K562 (cell line): Measurements from ENCODE around the gene STK33. TPM values are rescaled to one million over a fixed set of nuclear protein-coding genes. Genes with fewer than 3 reads are reported as not detected.

Source experiments
- ATAC-seq: fragments of 200-7000 bp; cut with Tn5 transposase; 3 replicates; pipeline ENCODE4 v1.9.1; 2020; ENCODE audit warnings: moderate library complexity
- BruUV-seq: library from RNA; stranded (reverse); fragments of 400-500 nt; replicated peaks from 2 replicates; lab custom pipeline; 2021; lab: Mats Ljungman, UMichigan
- CTCF ChIA-PET: fragments of 300-600 bp; formaldehyde crosslinking; extraction: SDS; loops from one replicate; lab custom pipeline; 2021; ENCODE audit warnings: low intra/inter-chr PET ratio; lab: Yijun Ruan, JAX
- POLR2A ChIA-PET: fragments of 300-600, 350-650 bp; sonication (Branson Sonifier 250); formaldehyde crosslinking; extraction: SDS; loops from one replicate; lab custom pipeline; 2021; ENCODE audit warnings: antibody characterized with exemption, inconsistent platforms; lab: Yijun Ruan, JAX
- DNase-seq, 4 experiments: peaks; one replicate each; pipeline versions ENCODE4 v3.0.0 to v3.0.0-alpha.2; 2011 to 2018; ENCODE audit warnings: low spot score in 3 of 4, mixed read lengths in 3 of 4; ENCODE audit errors: extremely low read depth in 1 of 4
- FAIRE-seq: peaks from 2 replicates; lab custom pipeline; 2011; peaks lifted over from hg19 to GRCh38; lab: Jason Lieb, UNC
- H2AFZ ChIP-seq: 2 replicates; pipeline ENCODE4 v1.6.0; 2011; ENCODE audit warnings: low read depth, low read length, control low read depth, inconsistent platforms
- H3K27ac ChIP-seq: fragments of 200-600 bp; 3 replicates; pipeline ENCODE4 v1.8.0; 2011; ENCODE audit warnings: low read depth, mild to moderate bottlenecking, control low read depth, inconsistent platforms, low read length, moderate library complexity, mixed read lengths; ENCODE audit errors: extremely low read depth
- H3K27me3 ChIP-seq, 2 experiments: fragments of 300-600 bp in 1 of 2; 2 replicates in 1 of 2; 3 replicates in 1 of 2; pipeline versions ENCODE4 v1.6.0 to v1.8.0; 2011; ENCODE audit warnings: inconsistent platforms in 2 of 2, low read length in 2 of 2, mild to moderate bottlenecking in 1 of 2, mixed read lengths in 1 of 2, moderate library complexity in 1 of 2; ENCODE audit not compliant: control insufficient read depth in 2 of 2, insufficient read depth in 2 of 2
- H3K36me3 ChIP-seq: fragments of 300-600 bp; 3 replicates; pipeline ENCODE4 v1.8.0; 2011; ENCODE audit warnings: mild to moderate bottlenecking, low read length, inconsistent platforms; ENCODE audit not compliant: control insufficient read depth, insufficient read depth
- H3K4me1 ChIP-seq, 2 experiments: fragments of 200-600 bp in 1 of 2; replicated peaks in 1 of 2; 2 replicates in 1 of 2; 3 replicates in 1 of 2; pipeline versions ENCODE4 v1.5.1 to v1.8.0; 2011; ENCODE audit warnings: inconsistent platforms in 2 of 2, low read length in 2 of 2, mild to moderate bottlenecking in 1 of 2, mixed read lengths in 1 of 2, moderate library complexity in 1 of 2; ENCODE audit not compliant: control insufficient read depth in 2 of 2, insufficient read depth in 2 of 2
- H3K4me2 ChIP-seq: 2 replicates; pipeline ENCODE4 v1.6.1; 2011; ENCODE audit warnings: low read length, control low read depth, inconsistent platforms, mixed read lengths; ENCODE audit not compliant: insufficient read depth
- H3K4me3 ChIP-seq: fragments of 200-600 bp; sonication (generic), shearing (Covaris generic); 2 replicates; pipeline ENCODE4 v1.5.1; 2016; ENCODE audit warnings: control low read depth, inconsistent platforms
- H3K79me2 ChIP-seq: fragments of 200-600 bp; 3 replicates; pipeline ENCODE4 v1.8.0; 2011; ENCODE audit warnings: low read length, inconsistent platforms; ENCODE audit not compliant: control insufficient read depth, insufficient read depth
- H3K9ac ChIP-seq, 2 experiments: 2 replicates each; pipeline versions ENCODE4 v1.6.0 to v1.6.1; 2011; ENCODE audit warnings: low read depth in 2 of 2, low read length in 2 of 2, control low read depth in 1 of 2, inconsistent platforms in 1 of 2, mild to moderate bottlenecking in 1 of 2, mixed read lengths in 1 of 2; ENCODE audit not compliant: insufficient read depth in 1 of 2
- H3K9me1 ChIP-seq: one replicate; pipeline ENCODE4 v1.6.0; 2011; ENCODE audit warnings: inconsistent platforms, mild to moderate bottlenecking, low read length, moderate library complexity; ENCODE audit not compliant: control insufficient read depth, insufficient read depth
- H3K9me3 ChIP-seq: replicated peaks from 2 replicates; pipeline ENCODE4 v1.5.1; 2011; ENCODE audit warnings: low read depth, low read length, inconsistent platforms; ENCODE audit not compliant: control insufficient read depth, insufficient read depth
- H4K20me1 ChIP-seq: replicated peaks from 2 replicates; pipeline ENCODE4 v1.6.1; 2011; ENCODE audit warnings: low read length, inconsistent platforms, mixed read lengths; ENCODE audit not compliant: control insufficient read depth, insufficient read depth
- YY1 ChIP-seq, 3 experiments: IDR thresholded peaks; 2 replicates each; pipeline ENCODE4 v1.6.1; 2011; ENCODE audit warnings: low read length in 2 of 3, mild to moderate bottlenecking in 2 of 3, moderate library complexity in 2 of 3, borderline replicate concordance in 1 of 3, control low read depth in 1 of 3, low read depth in 1 of 3; ENCODE audit not compliant: insufficient read depth in 3 of 3, insufficient replicate concordance in 2 of 3, control insufficient read depth in 1 of 3, insufficient read length in 1 of 3; ENCODE audit errors: extremely low read depth in 1 of 3
- WGBS: fragments of 100-300 bp; shearing (Covaris generic); methylation state at CpG from one replicate; pipeline ENCODE4 v1.1.6; 2016; ENCODE audit warnings: low coverage, mixed read lengths; ENCODE audit not compliant: insufficient coverage; ENCODE audit errors: missing lambda C conversion rate; 5-methylcytosine and 5-hydroxymethylcytosine counted together
- in situ Hi-C: fragments of 300-500 bp; cut with MboI; formaldehyde crosslinking; loops from 4 replicates; pipeline ENCODE4 v1.15.0; 2018; ENCODE audit warnings: inconsistent platforms, mixed read lengths
- intact Hi-C: fragments of 100-400 bp; cut with micrococcal nuclease; formaldehyde crosslinking; loops from 2 replicates; pipeline ENCODE4 v1.14.2; 2022
- polyA plus RNA-seq, 8 experiments: library from polyadenylated mRNA; depleted of rRNA in 4 of 8; stranded (reverse) in 5 of 8; unstranded in 3 of 8; fragments of >200 nt; fragmentation: Nextera tagmentation in 2 of 8; fragmentation: Illumina TruSeq in 1 of 8; extraction: Ambion mirVana in 2 of 8; extraction: Trizol in 1 of 8; gene quantifications; 2 replicates each; pipeline versions ENCODE4 v1.2.1 to v1.2.3, GENCODE V29; 2011 to 2014; ENCODE audit warnings: inconsistent platforms in 1 of 8, missing spikeins in 1 of 8
- total RNA-seq, 7 experiments: library from RNA; depleted of rRNA in 6 of 7; stranded (reverse); fragments of >200 nt in 6 of 7; fragmentation: Illumina TruSeq in 2 of 7; extraction: Trizol in 2 of 7; gene quantifications; 2 replicates each; pipeline versions ENCODE4 v1.2.1 to v1.2.3, GENCODE V29; 2011 to 2021; ENCODE audit warnings: low replicate concordance in 1 of 7
- TF ChIP-seq, protein P1 (sequence below): fragments of 450-650 bp; IDR thresholded peaks from 2 replicates; pipeline ENCODE4 v1.6.1; 2016; ENCODE audit warnings: low read depth
- TF ChIP-seq, protein P2 (sequence below): fragments of 250-450 bp; sonication (Bioruptor Pico); IDR thresholded peaks from 2 replicates; pipeline ENCODE4 v1.8.0; 2022; ENCODE audit warnings: inconsistent platforms, mild to moderate bottlenecking, moderate library complexity, borderline replicate concordance

STK33 gene
- total and polyA plus RNA-seq, 9 of the 15 experiments (the other 6 are each of a cell fraction or from before 2014, with no cell fraction given) = not detected

DNA sequence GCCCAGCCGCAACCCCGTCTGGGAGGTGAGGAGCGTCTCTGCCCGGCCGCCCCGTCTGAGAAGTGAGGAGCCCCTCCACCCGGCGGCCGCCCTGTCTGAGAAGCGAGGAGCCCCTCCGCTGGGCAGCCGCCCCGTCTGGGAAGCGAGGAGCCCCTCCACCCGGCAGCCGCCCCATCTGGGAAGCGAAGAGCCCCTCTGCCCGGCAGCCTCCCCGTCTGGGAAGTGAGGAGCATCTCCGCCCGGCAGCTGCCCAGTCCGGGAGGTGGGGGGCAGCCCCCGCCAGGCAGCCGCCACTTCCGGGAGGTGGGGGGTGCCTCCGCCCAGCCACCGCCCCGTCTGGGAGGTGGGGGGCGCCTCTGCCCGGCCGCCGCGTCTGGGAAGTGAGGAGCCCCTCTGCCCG lies 70.6 kb downstream of the STK33 start:
- no peak overlapping the region for H3K9ac ChIP-seq
- H3K27me3 ChIP-seq = no peaks in the 10 kb centered on the region
- no peaks in the 10 kb centered on the region for H3K9me3 ChIP-seq
- H3K4me1 ChIP-seq = no peaks in the 10 kb centered on the region
- no peak for TF ChIP-seq YY1 (IDR thresholded peaks at IDR 0.05; ENCODE audit: borderline replicate concordance in 1 of 3, control insufficient read depth in 1 of 3, extremely low read depth in 1 of 3, insufficient read depth in 3 of 3, insufficient read length in 1 of 3, insufficient replicate concordance in 2 of 3, low read depth in 1 of 3, low read length in 2 of 3)
- H3K27ac ChIP-seq = no peak overlapping the region
- H3K9me1 ChIP-seq = no peaks in the 10 kb centered on the region
- in situ Hi-C loops (no loop called here), intact Hi-C loops (no loop called here)
- H3K4me3 ChIP-seq = no peak overlapping the region
- 7% methylated on average over 5 of the region's 34 CpGs for WGBS
- ChIA-PET POLR2A (no interaction called here), CTCF (no interaction called here)
- no TSS peak for BruUV-seq
- DNase-seq = no peak
- no peaks in the 10 kb centered on the region for H3K36me3 ChIP-seq
- no peak overlapping the region for H2AFZ ChIP-seq
- no peak for FAIRE-seq
- H3K4me2 ChIP-seq = no peak overlapping the region
- no peaks in the 10 kb centered on the region for H3K79me2 ChIP-seq
- no peaks in the 10 kb centered on the region for H4K20me1 ChIP-seq
- no peak for ATAC-seq

- WGBS = 0% methylated on average over 2 of the region's 2 CpGs
- no peak overlapping the region for H3K4me2 ChIP-seq
These were observed 81.5 kb downstream of the STK33 start for GRCh38 chr11:8512547-8512946.

More at GRCh38 chr11:8512547-8512946, 81.5 kb downstream of the STK33 start:
- Histone ChIP-seq H3K79me2 (no peaks in the 10 kb centered on the region), H3K9ac (no peak overlapping the region), H3K4me3 (no peak overlapping the region), H3K27me3 (no peaks in the 10 kb centered on the region), H3K36me3 (no peaks in the 10 kb centered on the region), H4K20me1 (no peaks in the 10 kb centered on the region), H3K27ac (no peak overlapping the region), H3K9me1 (no peaks in the 10 kb centered on the region), H3K4me1 (no peaks in the 10 kb centered on the region), H3K9me3 (no peaks in the 10 kb centered on the region), H2AFZ (no peak overlapping the region)
- CTCF ChIA-PET = no interaction called here
- FAIRE-seq (no peak), DNase-seq (no peak), ATAC-seq (no peak)
- TF ChIP-seq, protein P1, sequence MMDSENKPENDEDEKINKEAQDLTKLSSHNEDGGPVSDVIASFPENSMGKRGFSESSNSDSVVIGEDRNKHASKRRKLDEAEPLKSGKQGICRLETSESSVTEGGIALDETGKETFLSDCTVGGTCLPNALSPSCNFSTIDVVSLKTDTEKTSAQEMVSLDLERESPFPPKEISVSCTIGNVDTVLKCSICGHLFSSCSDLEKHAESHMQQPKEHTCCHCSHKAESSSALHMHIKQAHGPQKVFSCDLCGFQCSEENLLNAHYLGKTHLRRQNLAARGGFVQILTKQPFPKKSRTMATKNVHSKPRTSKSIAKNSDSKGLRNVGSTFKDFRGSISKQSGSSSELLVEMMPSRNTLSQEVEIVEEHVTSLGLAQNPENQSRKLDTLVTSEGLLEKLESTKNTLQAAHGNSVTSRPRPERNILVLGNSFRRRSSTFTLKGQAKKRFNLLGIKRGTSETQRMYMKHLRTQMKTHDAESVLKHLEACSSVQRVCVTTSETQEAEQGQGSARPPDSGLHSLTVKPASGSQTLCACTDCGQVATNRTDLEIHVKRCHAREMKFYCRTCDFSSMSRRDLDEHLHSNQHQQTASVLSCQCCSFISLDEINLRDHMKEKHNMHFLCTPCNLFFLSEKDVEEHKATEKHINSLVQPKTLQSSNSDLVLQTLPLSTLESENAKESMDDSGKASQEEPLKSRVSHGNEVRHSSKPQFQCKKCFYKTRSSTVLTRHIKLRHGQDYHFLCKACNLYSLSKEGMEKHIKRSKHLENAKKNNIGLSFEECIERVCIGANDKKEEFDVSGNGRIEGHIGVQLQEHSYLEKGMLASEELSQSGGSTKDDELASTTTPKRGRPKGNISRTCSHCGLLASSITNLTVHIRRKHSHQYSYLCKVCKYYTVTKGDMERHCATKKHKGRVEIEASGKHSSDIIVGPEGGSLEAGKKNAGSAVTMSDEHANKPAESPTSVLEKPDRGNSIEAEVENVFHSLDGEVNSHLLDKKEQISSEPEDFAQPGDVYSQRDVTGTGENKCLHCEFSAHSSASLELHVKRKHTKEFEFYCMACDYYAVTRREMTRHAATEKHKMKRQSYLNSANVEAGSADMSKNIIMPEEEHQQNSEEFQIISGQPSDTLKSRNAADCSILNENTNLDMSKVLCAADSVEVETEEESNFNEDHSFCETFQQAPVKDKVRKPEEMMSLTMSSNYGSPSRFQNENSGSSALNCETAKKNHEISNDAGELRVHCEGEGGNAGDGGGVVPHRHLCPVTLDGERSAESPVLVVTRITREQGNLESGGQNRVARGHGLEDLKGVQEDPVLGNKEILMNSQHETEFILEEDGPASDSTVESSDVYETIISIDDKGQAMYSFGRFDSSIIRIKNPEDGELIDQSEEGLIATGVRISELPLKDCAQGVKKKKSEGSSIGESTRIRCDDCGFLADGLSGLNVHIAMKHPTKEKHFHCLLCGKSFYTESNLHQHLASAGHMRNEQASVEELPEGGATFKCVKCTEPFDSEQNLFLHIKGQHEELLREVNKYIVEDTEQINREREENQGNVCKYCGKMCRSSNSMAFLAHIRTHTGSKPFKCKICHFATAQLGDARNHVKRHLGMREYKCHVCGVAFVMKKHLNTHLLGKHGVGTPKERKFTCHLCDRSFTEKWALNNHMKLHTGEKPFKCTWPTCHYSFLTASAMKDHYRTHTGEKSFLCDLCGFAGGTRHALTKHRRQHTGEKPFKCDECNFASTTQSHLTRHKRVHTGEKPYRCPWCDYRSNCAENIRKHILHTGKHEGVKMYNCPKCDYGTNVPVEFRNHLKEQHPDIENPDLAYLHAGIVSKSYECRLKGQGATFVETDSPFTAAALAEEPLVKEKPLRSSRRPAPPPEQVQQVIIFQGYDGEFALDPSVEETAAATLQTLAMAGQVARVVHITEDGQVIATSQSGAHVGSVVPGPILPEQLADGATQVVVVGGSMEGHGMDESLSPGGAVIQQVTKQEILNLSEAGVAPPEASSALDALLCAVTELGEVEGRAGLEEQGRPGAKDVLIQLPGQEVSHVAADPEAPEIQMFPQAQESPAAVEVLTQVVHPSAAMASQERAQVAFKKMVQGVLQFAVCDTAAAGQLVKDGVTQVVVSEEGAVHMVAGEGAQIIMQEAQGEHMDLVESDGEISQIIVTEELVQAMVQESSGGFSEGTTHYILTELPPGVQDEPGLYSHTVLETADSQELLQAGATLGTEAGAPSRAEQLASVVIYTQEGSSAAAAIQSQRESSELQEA = no peak
- TF ChIP-seq, protein P2, sequence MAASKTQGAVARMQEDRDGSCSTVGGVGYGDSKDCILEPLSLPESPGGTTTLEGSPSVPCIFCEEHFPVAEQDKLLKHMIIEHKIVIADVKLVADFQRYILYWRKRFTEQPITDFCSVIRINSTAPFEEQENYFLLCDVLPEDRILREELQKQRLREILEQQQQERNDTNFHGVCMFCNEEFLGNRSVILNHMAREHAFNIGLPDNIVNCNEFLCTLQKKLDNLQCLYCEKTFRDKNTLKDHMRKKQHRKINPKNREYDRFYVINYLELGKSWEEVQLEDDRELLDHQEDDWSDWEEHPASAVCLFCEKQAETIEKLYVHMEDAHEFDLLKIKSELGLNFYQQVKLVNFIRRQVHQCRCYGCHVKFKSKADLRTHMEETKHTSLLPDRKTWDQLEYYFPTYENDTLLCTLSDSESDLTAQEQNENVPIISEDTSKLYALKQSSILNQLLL (CRISPR knock-in tag) = no peak
- POLR2A ChIA-PET = no interaction called here
- intact Hi-C loops = no loop called here
- BruUV-seq = no TSS peak
- in situ Hi-C loops = no loop called here
